Right lobe of liver (tissue), 4 donors: ENCODE results near the gene P2RY6.

Experiments
- POLR2A ChIP-seq: fragments of 450-650 bp; IDR thresholded peaks from one replicate; pipeline ENCODE4 v1.6.1; 2017; ENCODE audit warnings: antibody characterized with exemption, mild to moderate bottlenecking
- TF ChIP-seq, protein P1 (sequence below), 4 donors: fragments of 200-600 bp in 3 of 4; fragments of 450-650 bp in 1 of 4; IDR thresholded peaks; one replicate each; pipeline versions ENCODE4 v1.5.1 to v1.8.0; 2016 to 2022; ENCODE audit warnings: antibody characterized with exemption in 4 of 4, mild to moderate bottlenecking in 2 of 4
- donor health status: DM: no; HTN: no; CAD: no.
- donor health status: DM: no; HTN: no; CAD: no.
- donor health status: DM: no; HTN: yes; CAD: no.

DNA sequence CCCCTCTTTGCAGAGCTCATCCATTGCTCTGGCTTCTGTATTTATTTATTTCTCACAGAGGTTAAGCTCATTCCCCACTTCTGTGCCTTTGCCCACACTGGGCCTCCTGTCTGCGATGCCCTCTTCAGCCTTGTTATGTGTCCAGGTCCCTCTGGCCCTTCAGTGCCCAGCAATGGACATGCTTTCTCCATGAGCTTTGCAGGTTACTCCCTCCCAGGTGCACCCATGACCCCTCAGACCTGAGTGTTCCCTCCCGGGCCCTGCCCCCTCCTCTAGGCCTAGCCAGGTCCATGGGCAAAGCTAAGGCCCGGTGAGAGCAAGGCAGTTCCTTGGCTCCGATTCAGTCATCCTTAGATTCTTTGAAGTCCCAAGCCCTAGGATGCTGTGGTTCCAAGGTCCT is 18.4 kb downstream of the P2RY6 start:
- TF ChIP-seq, protein P1, sequence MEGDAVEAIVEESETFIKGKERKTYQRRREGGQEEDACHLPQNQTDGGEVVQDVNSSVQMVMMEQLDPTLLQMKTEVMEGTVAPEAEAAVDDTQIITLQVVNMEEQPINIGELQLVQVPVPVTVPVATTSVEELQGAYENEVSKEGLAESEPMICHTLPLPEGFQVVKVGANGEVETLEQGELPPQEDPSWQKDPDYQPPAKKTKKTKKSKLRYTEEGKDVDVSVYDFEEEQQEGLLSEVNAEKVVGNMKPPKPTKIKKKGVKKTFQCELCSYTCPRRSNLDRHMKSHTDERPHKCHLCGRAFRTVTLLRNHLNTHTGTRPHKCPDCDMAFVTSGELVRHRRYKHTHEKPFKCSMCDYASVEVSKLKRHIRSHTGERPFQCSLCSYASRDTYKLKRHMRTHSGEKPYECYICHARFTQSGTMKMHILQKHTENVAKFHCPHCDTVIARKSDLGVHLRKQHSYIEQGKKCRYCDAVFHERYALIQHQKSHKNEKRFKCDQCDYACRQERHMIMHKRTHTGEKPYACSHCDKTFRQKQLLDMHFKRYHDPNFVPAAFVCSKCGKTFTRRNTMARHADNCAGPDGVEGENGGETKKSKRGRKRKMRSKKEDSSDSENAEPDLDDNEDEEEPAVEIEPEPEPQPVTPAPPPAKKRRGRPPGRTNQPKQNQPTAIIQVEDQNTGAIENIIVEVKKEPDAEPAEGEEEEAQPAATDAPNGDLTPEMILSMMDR (IDR thresholded peaks at IDR 0.05), result no peak
- TF ChIP-seq POLR2A, result no peak
